HEK293 (cell line): ENCODE results near the gene SESN1.

ENCODE experiments used
- CTCF ChIP-seq: fragments of 450-650 bp; formaldehyde crosslinking; IDR thresholded peaks from 2 replicates; pipeline ENCODE4 v1.5.1; 2016; ENCODE audit warnings: missing biosample characterization, missing genetic modification characterization
- KLF7 ChIP-seq: fragments of 450-650 bp; formaldehyde crosslinking; IDR thresholded peaks from 2 replicates; pipeline ENCODE4 v1.5.1; 2016; ENCODE audit warnings: missing biosample characterization, missing genetic modification characterization, borderline replicate concordance
- REST ChIP-seq: fragments of 450-650 bp; formaldehyde crosslinking; IDR thresholded peaks from 2 replicates; pipeline ENCODE4 v1.5.1; 2016; ENCODE audit warnings: missing biosample characterization, missing genetic modification characterization
- ZFP37 ChIP-seq: fragments of 450-650 bp; formaldehyde crosslinking; IDR thresholded peaks from 2 replicates; pipeline ENCODE4 v1.5.1; 2016; ENCODE audit warnings: missing biosample characterization, missing genetic modification characterization
- ZNF76 ChIP-seq: fragments of 450-650 bp; formaldehyde crosslinking; IDR thresholded peaks from 2 replicates; pipeline ENCODE4; 2016; ENCODE audit warnings: low read depth, missing biosample characterization, missing genetic modification characterization, borderline replicate concordance

- TF ChIP-seq CTCF (tag by site-specific recombination): no peak
- no peak for TF ChIP-seq REST (tag by site-specific recombination)
- no peak for TF ChIP-seq ZFP37 (tag by site-specific recombination)
- TF ChIP-seq KLF7 (tag by site-specific recombination): no peak
- no peak for TF ChIP-seq ZNF76
Measured at GRCh38 chr6:109097661-109098060, 3.0 kb upstream of the SESN1 start.
